ENCODE measurements around the gene HIP1R.

Gene HIP1R

DNA sequence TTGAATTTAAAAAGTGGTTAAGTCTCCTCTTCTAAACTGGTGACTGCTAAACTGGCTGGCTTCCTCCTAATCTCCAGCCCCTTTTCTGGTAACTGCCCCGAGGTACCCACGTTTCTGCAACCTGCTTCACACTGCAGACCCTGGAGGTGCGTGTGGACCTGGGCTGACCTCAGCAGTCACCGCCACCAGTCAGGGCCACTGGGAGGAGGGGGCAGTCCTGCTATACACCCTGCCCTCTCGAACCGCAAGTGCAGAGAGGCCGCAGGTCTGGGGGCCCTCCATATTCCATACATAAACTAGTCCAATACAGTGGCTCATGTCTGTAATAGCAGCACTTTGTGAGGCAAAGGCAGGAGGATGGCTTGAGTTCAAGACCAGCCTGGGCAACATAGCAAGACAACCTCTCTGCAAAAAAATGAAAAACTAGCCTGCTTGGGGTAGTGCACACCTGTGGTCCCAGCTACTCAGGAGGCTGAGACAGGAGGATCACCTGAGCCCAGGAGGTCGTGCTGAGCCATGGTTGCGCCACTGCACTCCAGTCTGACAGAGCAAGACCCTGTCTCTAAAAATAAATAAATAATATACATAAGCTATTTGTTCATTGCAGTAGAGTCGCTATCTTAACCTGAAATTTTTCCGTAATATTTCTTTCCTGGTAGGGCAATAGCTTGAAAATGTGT lies 35.0 kb downstream of the HIP1R start:
- peaks cover 5 to 53% (median 21%) of the 10 kb centered on the region in 4 donors for H3K4me1 ChIP-seq

DNA sequence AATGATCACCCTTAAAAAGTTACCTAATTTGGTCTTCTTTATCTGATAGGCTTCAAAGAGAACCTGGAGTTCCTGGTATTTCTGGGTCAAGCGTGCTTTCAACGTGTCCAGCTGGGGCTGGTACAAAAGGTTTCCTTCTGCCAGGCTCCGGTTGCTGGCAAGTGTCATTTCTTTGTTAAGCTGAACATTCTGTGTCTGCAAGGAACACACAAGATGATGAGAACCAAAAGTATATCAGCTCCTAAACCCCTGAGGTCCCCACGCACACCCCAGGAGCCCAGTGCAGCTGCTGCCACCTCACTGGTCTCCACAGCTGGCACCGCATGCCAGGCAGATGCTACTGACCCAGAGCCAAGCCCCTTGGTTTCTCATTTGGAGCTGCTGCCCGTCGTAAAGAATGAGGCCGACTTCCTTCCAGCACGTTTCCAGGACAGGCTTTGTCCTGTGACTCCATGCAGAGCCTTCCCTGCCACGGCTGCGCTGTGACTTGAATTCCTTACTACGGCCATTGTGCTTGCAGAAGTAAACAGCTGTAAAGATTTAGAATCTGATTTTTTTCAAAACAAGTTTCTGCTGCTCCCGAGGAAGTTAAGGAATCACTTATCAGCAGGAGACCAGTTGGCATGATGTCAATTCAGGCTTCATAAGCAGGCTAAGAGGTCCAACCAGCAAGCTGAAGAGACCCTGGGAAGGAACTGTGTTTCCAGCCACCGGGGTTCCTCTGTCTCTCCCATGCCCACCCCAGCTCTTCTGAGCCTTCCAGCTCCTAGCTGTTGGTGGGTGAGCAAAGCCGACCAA lies 35.8 kb downstream of the HIP1R start:
- Histone ChIP-seq H3K36me3 (peaks cover 38 to 43% (median 42%) of the 10 kb centered on the region in 3 donors), H3K27me3 (no peaks in the 10 kb centered on the region), H3K4me3 (peak overlapping the region; percentile 35 to 45), H3K9me3 (no peaks in the 10 kb centered on the region), H3K4me1 (peaks cover 5 to 53% (median 21%) of the 10 kb centered on the region in 4 donors), H3K27ac (peak overlapping the region; percentile 62 to 65)
- peak in 1 of 2 donors; percentile 69 for DNase-seq
- TF ChIP-seq, protein P1, sequence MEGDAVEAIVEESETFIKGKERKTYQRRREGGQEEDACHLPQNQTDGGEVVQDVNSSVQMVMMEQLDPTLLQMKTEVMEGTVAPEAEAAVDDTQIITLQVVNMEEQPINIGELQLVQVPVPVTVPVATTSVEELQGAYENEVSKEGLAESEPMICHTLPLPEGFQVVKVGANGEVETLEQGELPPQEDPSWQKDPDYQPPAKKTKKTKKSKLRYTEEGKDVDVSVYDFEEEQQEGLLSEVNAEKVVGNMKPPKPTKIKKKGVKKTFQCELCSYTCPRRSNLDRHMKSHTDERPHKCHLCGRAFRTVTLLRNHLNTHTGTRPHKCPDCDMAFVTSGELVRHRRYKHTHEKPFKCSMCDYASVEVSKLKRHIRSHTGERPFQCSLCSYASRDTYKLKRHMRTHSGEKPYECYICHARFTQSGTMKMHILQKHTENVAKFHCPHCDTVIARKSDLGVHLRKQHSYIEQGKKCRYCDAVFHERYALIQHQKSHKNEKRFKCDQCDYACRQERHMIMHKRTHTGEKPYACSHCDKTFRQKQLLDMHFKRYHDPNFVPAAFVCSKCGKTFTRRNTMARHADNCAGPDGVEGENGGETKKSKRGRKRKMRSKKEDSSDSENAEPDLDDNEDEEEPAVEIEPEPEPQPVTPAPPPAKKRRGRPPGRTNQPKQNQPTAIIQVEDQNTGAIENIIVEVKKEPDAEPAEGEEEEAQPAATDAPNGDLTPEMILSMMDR (IDR thresholded peaks at IDR 0.05) = no peak
- intact Hi-C loops (cut with DNase I; ENCODE audit: low total_unique reads) = no loop called here

More for the DNA sequence above, 35.0 kb downstream of the HIP1R start:
- Histone ChIP-seq H3K36me3 (peaks cover 44 to 50% (median 46%) of the 10 kb centered on the region in 3 donors), H3K9me3 (no peaks in the 10 kb centered on the region), H3K27ac (peak overlapping the region in 1 of 2 donors; percentile 65), H3K4me3 (no peak overlapping the region), H3K27me3 (no peaks in the 10 kb centered on the region)
- TF ChIP-seq, protein P1 (IDR thresholded peaks at IDR 0.05) = no peak
- DNase-seq = peak in 1 of 2 donors; percentile 44
- intact Hi-C loops (cut with DNase I; ENCODE audit: low total_unique reads) = no loop called here

DNA sequence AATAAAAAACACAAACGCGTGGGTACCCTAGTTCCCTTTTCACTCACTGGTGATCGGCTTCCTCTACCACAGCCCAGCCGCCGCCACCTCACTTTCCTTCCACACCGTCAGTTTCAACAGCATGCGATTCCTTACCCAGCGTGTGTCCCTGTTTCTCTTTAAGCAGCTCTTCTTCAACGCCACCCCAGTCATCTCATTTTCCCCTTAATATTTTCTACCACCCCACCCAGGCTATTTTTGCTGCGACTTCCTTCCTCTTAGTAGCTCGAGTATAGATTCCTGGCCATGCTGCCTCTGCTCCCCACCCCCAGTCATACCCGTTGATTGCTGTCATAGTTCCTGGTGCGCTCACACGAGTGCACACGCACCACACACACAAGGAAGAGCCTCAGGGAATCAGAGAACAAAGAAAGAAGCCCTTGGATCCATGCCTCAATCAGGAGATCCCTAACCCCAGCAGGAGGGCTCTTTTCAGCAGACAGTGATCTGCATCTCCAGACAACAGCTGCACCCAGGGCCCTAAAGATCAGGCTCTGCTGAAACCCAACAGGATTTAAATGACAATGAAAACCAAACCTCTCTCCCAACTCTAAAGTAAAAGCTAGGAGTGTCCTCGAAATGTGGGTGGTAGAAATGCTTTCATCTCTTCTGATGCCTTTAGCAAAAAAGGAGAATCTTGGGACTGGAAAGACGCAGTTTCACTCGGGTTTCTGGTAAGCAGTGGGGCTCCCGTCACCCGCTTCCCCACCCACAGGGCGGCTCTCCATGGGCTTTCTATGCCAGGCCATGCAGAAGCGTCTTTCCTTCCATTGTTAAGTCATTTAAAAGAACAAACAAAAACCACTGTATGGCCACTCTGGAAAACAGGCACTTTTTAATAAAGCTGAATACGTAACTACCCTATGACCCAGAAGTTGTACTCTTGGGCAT lies 36.9 kb downstream of the HIP1R start:
- Histone ChIP-seq H3K4me1 (peaks cover 5 to 57% (median 21%) of the 10 kb centered on the region in 4 donors), H3K4me3 (peak overlapping the region; percentile 35 to 45), H3K36me3 (peaks cover 27 to 32% (median 32%) of the 10 kb centered on the region in 3 donors), H3K27me3 (no peaks in the 10 kb centered on the region), H3K9me3 (no peaks in the 10 kb centered on the region), H3K27ac (peak overlapping the region; percentile 62 to 65)
- peak; percentile 79 to 85 for DNase-seq
- TF ChIP-seq, protein P1 (IDR thresholded peaks at IDR 0.05) = no peak
- intact Hi-C loops (cut with DNase I; ENCODE audit: low total_unique reads) = no loop called here

DNA sequence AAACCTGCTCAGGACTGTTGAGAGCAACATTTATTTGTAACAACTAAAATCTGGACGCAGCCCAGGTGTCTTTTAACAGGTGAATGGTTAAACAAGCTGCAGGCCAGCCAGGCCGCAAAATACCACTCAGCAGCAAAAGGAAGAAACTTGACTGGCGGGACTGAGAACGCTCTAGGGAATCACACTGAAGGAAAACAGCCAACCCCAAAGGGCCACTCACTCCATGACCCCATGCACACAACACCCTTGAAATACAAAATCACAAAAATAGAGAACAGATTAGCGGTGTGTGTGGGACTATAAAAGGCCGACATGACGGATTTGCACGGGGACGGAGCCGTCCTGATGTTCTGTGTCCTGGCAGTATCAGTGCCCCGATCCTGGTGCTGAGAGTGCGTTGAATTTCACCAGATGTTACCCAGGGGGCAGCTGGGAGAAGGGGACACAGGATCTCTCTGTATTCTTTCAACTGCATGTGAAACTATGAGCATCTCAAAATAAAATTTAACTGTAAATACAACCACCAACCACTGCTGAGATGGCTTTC lies 37.6 kb downstream of the HIP1R start:
- H3K9me3 ChIP-seq = no peaks in the 10 kb centered on the region
- peak in 1 of 2 donors; percentile 51 for DNase-seq
- H3K4me1 ChIP-seq = peaks cover 5 to 56% (median 21%) of the 10 kb centered on the region in 4 donors
- H3K27ac ChIP-seq = no peak overlapping the region
- peaks cover 20 to 27% (median 24%) of the 10 kb centered on the region in 3 donors for H3K36me3 ChIP-seq
- intact Hi-C loops (cut with DNase I; ENCODE audit: low total_unique reads) = no loop called here
- TF ChIP-seq, protein P1 (IDR thresholded peaks at IDR 0.05) = no peak
- no peak overlapping the region for H3K4me3 ChIP-seq
- H3K27me3 ChIP-seq = no peaks in the 10 kb centered on the region

DNA sequence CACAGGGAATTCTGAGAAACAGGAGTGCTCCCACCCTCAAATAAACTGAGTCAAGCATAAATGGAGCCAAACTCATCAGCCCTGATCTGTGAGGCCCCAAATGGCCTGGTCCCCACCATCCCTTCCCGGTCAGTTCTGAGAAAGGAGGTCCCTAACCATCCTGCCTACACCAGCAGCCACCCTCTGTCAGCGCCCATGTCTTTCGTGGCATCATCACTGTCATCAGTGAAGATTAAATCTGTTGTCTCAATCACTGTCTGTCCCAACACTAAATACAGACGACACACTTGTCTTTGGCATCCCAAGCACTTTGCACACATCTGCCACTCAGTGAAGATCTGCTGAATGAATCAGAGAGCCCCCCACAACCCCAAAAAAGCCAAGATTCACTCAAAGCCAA lies 38.3 kb downstream of the HIP1R start:
- intact Hi-C loops (cut with DNase I; ENCODE audit: low total_unique reads) = no loop called here
- DNase-seq = peak in 1 of 2 donors; percentile 61

More for the DNA sequence above, 38.3 kb downstream of the HIP1R start:
- Histone ChIP-seq H3K27ac (no peak overlapping the region), H3K4me1 (peaks cover 5 to 50% (median 21%) of the 10 kb centered on the region in 4 donors), H3K9me3 (no peaks in the 10 kb centered on the region), H3K4me3 (no peak overlapping the region), H3K36me3 (peaks cover 13 to 21% (median 18%) of the 10 kb centered on the region in 3 donors), H3K27me3 (no peaks in the 10 kb centered on the region)
- TF ChIP-seq, protein P1 (IDR thresholded peaks at IDR 0.05) = no peak
